Spleen (tissue), 11 donors: ENCODE measurements around the gene APP. TPM values are rescaled to one million over a fixed set of nuclear protein-coding genes. Genes with fewer than 3 reads are reported as not detected.

Experiments
- DNase-seq: peaks from one replicate; pipeline ENCODE4 v3.0.0-alpha.2; 2020
- H3K27ac ChIP-seq, 8 donors: fragments of 200-600 bp; sonication (generic) in 7 of 8; 1 replicate in 4 of 8; 2 replicates in 4 of 8; pipeline versions ENCODE4 v1.5.0 to v1.8.0; 2016 to 2021; ENCODE audit warnings: inconsistent platforms in 4 of 8, mild to moderate bottlenecking in 4 of 8, moderate library complexity in 1 of 8
- H3K27me3 ChIP-seq, 7 donors: fragments of 200-600 bp; sonication (generic) in 6 of 7; replicated peaks in 1 of 7; 1 replicate in 4 of 7; 2 replicates in 3 of 7; pipeline versions ENCODE4 v1.5.0 to v1.8.0; 2016 to 2021; ENCODE audit warnings: inconsistent platforms in 3 of 7, mild to moderate bottlenecking in 1 of 7
- H3K36me3 ChIP-seq, 6 donors: fragments of 200-600 bp; sonication (generic) in 5 of 6; 1 replicate in 4 of 6; 2 replicates in 2 of 6; pipeline versions ENCODE4 v1.5.0 to v1.8.0; 2016 to 2021; ENCODE audit warnings: inconsistent platforms in 2 of 6
- H3K4me1 ChIP-seq, 6 donors: fragments of 200-600 bp; sonication (generic) in 5 of 6; 1 replicate in 3 of 6; 2 replicates in 3 of 6; pipeline versions ENCODE4 v1.5.0 to v1.8.0; 2016 to 2021; ENCODE audit warnings: inconsistent platforms in 3 of 6
- H3K4me3 ChIP-seq, 8 donors: fragments of 200-600 bp; sonication (generic) in 7 of 8; 1 replicate in 4 of 8; 2 replicates in 4 of 8; pipeline versions ENCODE4 v1.5.0 to v1.8.0; 2016 to 2021; ENCODE audit warnings: inconsistent platforms in 4 of 8, mild to moderate bottlenecking in 4 of 8, moderate library complexity in 2 of 8
- H3K9me3 ChIP-seq, 8 donors: fragments of 200-600 bp; sonication (generic) in 7 of 8; 1 replicate in 4 of 8; 2 replicates in 4 of 8; pipeline versions ENCODE4 v1.5.0 to v1.8.0; 2016 to 2021; ENCODE audit warnings: inconsistent platforms in 4 of 8
- POLR2A ChIP-seq, 3 donors: fragments of 450-650 bp; IDR thresholded peaks; one replicate each; pipeline ENCODE4 v1.5.1; 2017; ENCODE audit warnings: antibody characterized with exemption in 3 of 3, mild to moderate bottlenecking in 1 of 3
- POLR2AphosphoS5 ChIP-seq, 3 donors: sonication (generic); formaldehyde crosslinking; IDR thresholded peaks; one replicate each; pipeline ENCODE4 v1.5.1; 2017; ENCODE audit warnings: antibody characterized with exemption in 3 of 3
- WGBS, 5 donors: extraction: QIAGEN DNeasy Blood & Tissue Kit in 3 of 5; methylation state at CpG; one replicate each; pipeline versions ENCODE4 v1.1.5 to v1.1.7; 2013 to 2018; 5-methylcytosine and 5-hydroxymethylcytosine counted together
- intact Hi-C: fragments of 100-400 bp; cut with DNase I; formaldehyde crosslinking; loops from one replicate; pipeline ENCODE4 v1.15.0; 2023; ENCODE audit warnings: low total_unique reads
- polyA plus RNA-seq, 3 donors: library from polyadenylated mRNA; stranded (reverse); fragments of 200-250 nt; gene quantifications; one replicate each; pipeline ENCODE4 v1.2.1, GENCODE V29; 2013
- total RNA-seq, 7 donors: library from RNA; depleted of rRNA in 3 of 7; stranded (reverse); fragments of >200 nt in 3 of 7; fragmentation: NEBNext Ultra II Directional in 4 of 7; extraction: Animal tissue kit (Norgen Biotek cat#: 25700) in 4 of 7; gene quantifications; one replicate each; pipeline versions ENCODE4 v1.1.0 to v1.2.1, GENCODE V29; 2016 to 2021
- TF ChIP-seq, protein P1 (sequence below), 11 experiments: fragments of 200-600 bp in 7 of 11; fragments of 450-650 bp in 4 of 11; sonication (generic) in 4 of 11; IDR thresholded peaks in 8 of 11; conservative IDR thresholded peaks in 3 of 11; 1 replicate in 7 of 11; 2 replicates in 4 of 11; pipeline versions ENCODE4 v1.4.0 to v1.8.0; 2016 to 2021; ENCODE audit warnings: antibody characterized with exemption in 11 of 11, inconsistent platforms in 4 of 11, mild to moderate bottlenecking in 1 of 11
- donor health status: healthy with polysubstance abuse.
- donor health status: DM: no; HTN: no; CAD: no; lungs with moderate emphysema.
- donor health status: DM: no; HTN: no; CAD: no.
- donor health status: Bipolar disorder and iron deficiency.
- donor health status: healthy.
- donor health status: DM: no; HTN: no; CAD: no.
- donor health status: DM: yes; HTN: yes; CAD: no.

Gene APP
- total and polyA plus RNA-seq, 10 donors = 25.3 to 398 (median 282) TPM

DNA sequence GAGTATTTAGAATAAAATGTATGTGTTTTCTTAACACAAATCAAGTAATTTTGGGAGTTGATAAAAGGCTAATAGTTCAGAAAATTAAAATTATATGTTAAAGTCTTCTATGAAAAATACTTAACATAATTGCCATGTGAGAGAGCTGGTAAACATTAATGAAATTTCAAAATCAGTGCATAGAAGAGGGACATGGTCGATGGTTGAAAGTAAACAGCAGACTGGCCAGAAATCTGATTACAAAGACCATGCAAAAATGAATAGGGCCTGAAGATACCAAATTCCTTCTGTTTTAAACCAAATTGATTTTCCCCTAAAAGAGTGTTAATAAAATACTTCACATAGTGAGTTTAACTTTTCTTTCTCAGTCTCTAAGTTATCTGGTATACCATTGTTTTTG, 307.5 kb downstream of the APP start:
- no peak for DNase-seq
- Histone ChIP-seq H3K36me3 (no peaks in the 10 kb centered on the region), H3K27ac (no peak overlapping the region), H3K27me3 (no peaks in the 10 kb centered on the region), H3K4me1 (no peaks in the 10 kb centered on the region), H3K9me3 (no peaks in the 10 kb centered on the region), H3K4me3 (no peak overlapping the region)
- 47 to 79% (median 61%) methylated on average over 1 of the region's 1 CpG for WGBS, 5 donors
- TF ChIP-seq POLR2AphosphoS5 (IDR thresholded peaks at IDR 0.05) (no peak), POLR2A (IDR thresholded peaks at IDR 0.05) (no peak)
- TF ChIP-seq, protein P1, sequence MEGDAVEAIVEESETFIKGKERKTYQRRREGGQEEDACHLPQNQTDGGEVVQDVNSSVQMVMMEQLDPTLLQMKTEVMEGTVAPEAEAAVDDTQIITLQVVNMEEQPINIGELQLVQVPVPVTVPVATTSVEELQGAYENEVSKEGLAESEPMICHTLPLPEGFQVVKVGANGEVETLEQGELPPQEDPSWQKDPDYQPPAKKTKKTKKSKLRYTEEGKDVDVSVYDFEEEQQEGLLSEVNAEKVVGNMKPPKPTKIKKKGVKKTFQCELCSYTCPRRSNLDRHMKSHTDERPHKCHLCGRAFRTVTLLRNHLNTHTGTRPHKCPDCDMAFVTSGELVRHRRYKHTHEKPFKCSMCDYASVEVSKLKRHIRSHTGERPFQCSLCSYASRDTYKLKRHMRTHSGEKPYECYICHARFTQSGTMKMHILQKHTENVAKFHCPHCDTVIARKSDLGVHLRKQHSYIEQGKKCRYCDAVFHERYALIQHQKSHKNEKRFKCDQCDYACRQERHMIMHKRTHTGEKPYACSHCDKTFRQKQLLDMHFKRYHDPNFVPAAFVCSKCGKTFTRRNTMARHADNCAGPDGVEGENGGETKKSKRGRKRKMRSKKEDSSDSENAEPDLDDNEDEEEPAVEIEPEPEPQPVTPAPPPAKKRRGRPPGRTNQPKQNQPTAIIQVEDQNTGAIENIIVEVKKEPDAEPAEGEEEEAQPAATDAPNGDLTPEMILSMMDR (IDR thresholded peaks at IDR 0.05 in 8 of 11, conservative IDR thresholded peaks at IDR 0.05 in 3 of 11) = no peak
- intact Hi-C loops = no loop called here

DNA sequence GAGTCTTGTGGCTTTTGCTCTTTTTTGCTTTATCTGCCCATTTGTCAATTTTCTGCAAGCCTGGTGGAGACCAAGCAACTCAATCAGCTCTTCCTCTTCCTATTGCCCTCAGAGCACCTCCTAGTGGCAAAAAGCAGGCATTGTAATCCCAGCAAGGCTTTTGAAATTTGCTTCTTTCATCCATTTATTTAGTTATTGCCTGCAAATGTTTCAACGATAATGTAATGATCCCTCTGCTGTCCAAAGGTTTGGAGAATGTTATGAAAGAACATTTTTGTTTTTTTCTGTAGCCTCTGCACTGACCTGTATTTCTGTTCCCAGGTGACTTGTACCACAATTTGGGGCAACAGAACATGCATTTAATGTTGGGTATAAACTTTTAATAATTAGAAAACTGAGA, 308.0 kb downstream of the APP start:
- DNase-seq = no peak
- H3K9me3 ChIP-seq = no peaks in the 10 kb centered on the region
- no peaks in the 10 kb centered on the region for H3K4me1 ChIP-seq
- no peaks in the 10 kb centered on the region for H3K36me3 ChIP-seq
- 47 to 67% (median 51%) methylated on average over 1 of the region's 1 CpG for WGBS, 5 donors
- TF ChIP-seq POLR2A (IDR thresholded peaks at IDR 0.05) (no peak), POLR2AphosphoS5 (IDR thresholded peaks at IDR 0.05) (no peak)
- TF ChIP-seq, protein P1 (IDR thresholded peaks at IDR 0.05 in 8 of 11, conservative IDR thresholded peaks at IDR 0.05 in 3 of 11) = peak in 8 of 11 experiments; percentile 26 to 71 (median 58)
- intact Hi-C loops = no loop called here
- no peak overlapping the region for H3K27ac ChIP-seq
- H3K4me3 ChIP-seq = no peak overlapping the region
- no peaks in the 10 kb centered on the region for H3K27me3 ChIP-seq

DNA sequence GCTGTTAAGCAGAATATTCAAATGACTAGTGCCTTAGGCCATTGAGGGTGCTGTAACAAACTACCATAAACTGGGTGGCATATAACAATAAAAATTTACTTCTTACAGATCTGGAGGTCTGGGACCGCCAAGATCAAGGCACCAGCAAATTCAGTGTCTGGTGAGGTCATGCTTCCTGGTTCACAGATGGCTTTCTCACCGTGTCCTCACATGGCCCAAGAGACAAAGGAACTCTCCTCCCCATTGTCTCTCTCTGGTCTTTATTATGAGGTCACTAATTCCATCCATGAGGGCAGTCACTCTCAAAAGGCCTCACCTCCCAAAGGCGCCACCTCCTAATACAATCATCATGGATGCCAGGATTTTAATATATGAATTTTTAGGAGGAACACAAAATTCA, 308.5 kb downstream of the APP start:
- H3K27ac ChIP-seq = no peak overlapping the region
- no peaks in the 10 kb centered on the region for H3K36me3 ChIP-seq
- 79 to 91% (median 87%) methylated on average over 3 of the region's 3 CpGs for WGBS, 5 donors
- no peaks in the 10 kb centered on the region for H3K4me1 ChIP-seq
- no peak overlapping the region for H3K4me3 ChIP-seq
- no peaks in the 10 kb centered on the region for H3K27me3 ChIP-seq
- TF ChIP-seq, protein P1 (IDR thresholded peaks at IDR 0.05 in 8 of 11, conservative IDR thresholded peaks at IDR 0.05 in 3 of 11) = no peak
- TF ChIP-seq POLR2A (IDR thresholded peaks at IDR 0.05) = no peak
- TF ChIP-seq POLR2AphosphoS5 (IDR thresholded peaks at IDR 0.05) = no peak
- intact Hi-C loops = no loop called here
- H3K9me3 ChIP-seq = no peaks in the 10 kb centered on the region
- no peak for DNase-seq

DNA sequence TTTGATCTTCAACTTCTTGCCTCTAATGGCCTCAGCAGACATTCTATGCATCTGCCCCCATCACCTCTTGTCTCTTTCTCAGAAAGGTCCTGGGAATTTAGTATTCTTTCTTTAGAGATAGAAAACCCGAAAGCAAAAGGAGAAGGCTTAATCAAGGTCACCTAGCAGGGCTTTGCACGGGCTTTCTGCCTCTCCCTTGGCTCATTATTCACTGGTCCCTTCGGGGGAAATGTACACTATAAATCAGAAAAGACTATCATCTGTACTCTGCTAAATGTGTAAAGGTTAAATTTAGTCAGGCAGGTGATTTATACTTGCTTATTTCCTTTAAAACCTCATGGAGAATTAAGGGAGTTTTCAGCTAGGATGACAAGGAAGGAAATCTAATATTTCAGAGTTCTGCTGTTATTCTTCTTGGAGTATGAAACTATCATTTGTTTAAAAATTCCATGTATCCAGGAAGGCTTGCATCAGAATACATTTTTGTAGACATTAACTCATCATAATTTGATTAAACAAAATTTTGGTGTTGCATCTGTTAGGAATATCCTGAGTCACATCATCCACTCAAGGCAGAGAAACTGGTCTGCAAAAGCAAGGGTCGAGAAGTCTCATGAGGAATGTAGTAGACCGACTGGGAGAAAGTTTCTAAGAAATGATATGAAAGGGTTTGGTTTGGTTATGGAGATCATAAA, 311.2 kb downstream of the APP start:
- no peaks in the 10 kb centered on the region for H3K36me3 ChIP-seq
- H3K4me1 ChIP-seq = no peaks in the 10 kb centered on the region
- 55 to 70% (median 62%) methylated on average over 5 of the region's 5 CpGs for WGBS, 5 donors
- no peak for DNase-seq
- H3K4me3 ChIP-seq = no peak overlapping the region
- TF ChIP-seq, protein P1 (IDR thresholded peaks at IDR 0.05 in 8 of 11, conservative IDR thresholded peaks at IDR 0.05 in 3 of 11) = no peak
- TF ChIP-seq POLR2A (IDR thresholded peaks at IDR 0.05) (no peak), POLR2AphosphoS5 (IDR thresholded peaks at IDR 0.05) (no peak)
- no peak overlapping the region for H3K27ac ChIP-seq
- intact Hi-C loops = no loop called here
- H3K27me3 ChIP-seq = no peaks in the 10 kb centered on the region
- H3K9me3 ChIP-seq = no peaks in the 10 kb centered on the region
